Breast epithelium (tissue), 3 donors: ENCODE measurements around the gene IL1F10.

Experiments used
- POLR2A ChIP-seq: fragments of 450-650 bp; IDR thresholded peaks from one replicate; pipeline ENCODE4 v1.6.1; 2016; ENCODE audit warnings: antibody characterized with exemption, mild to moderate bottlenecking, moderate library complexity
- POLR2AphosphoS5 ChIP-seq, 3 donors: sonication (generic); formaldehyde crosslinking; IDR thresholded peaks; one replicate each; pipeline ENCODE4 v1.6.1; 2017; ENCODE audit warnings: antibody characterized with exemption in 3 of 3
- TF ChIP-seq, protein P1 (sequence below), 3 donors: fragments of 450-650 bp; IDR thresholded peaks; one replicate each; pipeline ENCODE4 v1.5.1; 2016 to 2017; ENCODE audit warnings: antibody characterized with exemption in 3 of 3, mild to moderate bottlenecking in 3 of 3, moderate library complexity in 3 of 3

- TF ChIP-seq, protein P1, sequence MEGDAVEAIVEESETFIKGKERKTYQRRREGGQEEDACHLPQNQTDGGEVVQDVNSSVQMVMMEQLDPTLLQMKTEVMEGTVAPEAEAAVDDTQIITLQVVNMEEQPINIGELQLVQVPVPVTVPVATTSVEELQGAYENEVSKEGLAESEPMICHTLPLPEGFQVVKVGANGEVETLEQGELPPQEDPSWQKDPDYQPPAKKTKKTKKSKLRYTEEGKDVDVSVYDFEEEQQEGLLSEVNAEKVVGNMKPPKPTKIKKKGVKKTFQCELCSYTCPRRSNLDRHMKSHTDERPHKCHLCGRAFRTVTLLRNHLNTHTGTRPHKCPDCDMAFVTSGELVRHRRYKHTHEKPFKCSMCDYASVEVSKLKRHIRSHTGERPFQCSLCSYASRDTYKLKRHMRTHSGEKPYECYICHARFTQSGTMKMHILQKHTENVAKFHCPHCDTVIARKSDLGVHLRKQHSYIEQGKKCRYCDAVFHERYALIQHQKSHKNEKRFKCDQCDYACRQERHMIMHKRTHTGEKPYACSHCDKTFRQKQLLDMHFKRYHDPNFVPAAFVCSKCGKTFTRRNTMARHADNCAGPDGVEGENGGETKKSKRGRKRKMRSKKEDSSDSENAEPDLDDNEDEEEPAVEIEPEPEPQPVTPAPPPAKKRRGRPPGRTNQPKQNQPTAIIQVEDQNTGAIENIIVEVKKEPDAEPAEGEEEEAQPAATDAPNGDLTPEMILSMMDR (IDR thresholded peaks at IDR 0.05) = no peak
- TF ChIP-seq POLR2A = no peak
- no peak for TF ChIP-seq POLR2AphosphoS5 (IDR thresholded peaks at IDR 0.05)
Measured at GRCh38 chr2:113111823-113112287, 44.1 kb downstream of the IL1F10 start.
